SU-DHL-6 (cell line): ENCODE data around the gene SYDE2.

ENCODE experiments used
- H2AFZ ChIP-seq: fragments of 200-600 bp; sonication (generic); 2 replicates; pipeline ENCODE4 v1.6.1; 2014; ENCODE audit warnings: low read depth, mild to moderate bottlenecking, moderate library complexity, mixed read lengths, antibody characterized with exemption, low read length; ENCODE audit not compliant: severe bottlenecking
- H3F3A ChIP-seq: fragments of 200-600 bp; shearing (Covaris generic); 2 replicates; pipeline ENCODE4 v1.6.0; 2016; ENCODE audit warnings: antibody characterized with exemption, mild to moderate bottlenecking; ENCODE audit not compliant: insufficient read depth
- H3K27ac ChIP-seq: fragments of 200-600 bp; sonication (generic); 2 replicates; pipeline ENCODE4 v1.5.1; 2016; ENCODE audit warnings: low read depth, mild to moderate bottlenecking, low read length, moderate library complexity, mixed read lengths
- H3K27me3 ChIP-seq: fragments of 200-600 bp; sonication (generic), shearing (Covaris generic); 2 replicates; pipeline ENCODE4 v1.6.0; 2014; ENCODE audit warnings: mild to moderate bottlenecking, low read length
- H3K36me3 ChIP-seq: fragments of 200-600 bp; sonication (generic); 2 replicates; pipeline ENCODE4 v1.6.1; 2014; ENCODE audit warnings: mild to moderate bottlenecking, low read length, mixed read lengths
- H3K4me2 ChIP-seq: fragments of 300-600, 200-600 bp; shearing (Covaris generic), sonication (generic); 2 replicates; pipeline ENCODE4 v1.6.0; 2014; ENCODE audit warnings: low read length, low read depth, mild to moderate bottlenecking; ENCODE audit not compliant: poor library complexity, severe bottlenecking
- H3K4me3 ChIP-seq: fragments of 200-600 bp; sonication (generic); 2 replicates; pipeline ENCODE4 v1.5.1; 2014; ENCODE audit warnings: antibody characterized with exemption, low read length, mild to moderate bottlenecking, mixed read lengths; ENCODE audit not compliant: insufficient read depth, poor library complexity, severe bottlenecking
- H3K79me2 ChIP-seq: fragments of 200-600 bp; sonication (generic); 2 replicates; pipeline ENCODE4 v1.6.1; 2014; ENCODE audit warnings: mild to moderate bottlenecking, low read length, moderate library complexity; ENCODE audit not compliant: insufficient read depth
- H3K9ac ChIP-seq: fragments of 200-600 bp; sonication (generic); 2 replicates; pipeline ENCODE4 v1.7.0; 2014; ENCODE audit warnings: mild to moderate bottlenecking, low read length
- H3K9me2 ChIP-seq: fragments of 200-600 bp; sonication (generic); replicated peaks from 2 replicates; pipeline ENCODE4 v1.6.1; 2014; ENCODE audit warnings: low read length; ENCODE audit not compliant: insufficient read depth
- H3K9me3 ChIP-seq: fragments of 200-600 bp; sonication (generic); 2 replicates; pipeline ENCODE4 v1.6.1; 2014; ENCODE audit warnings: low read length, mixed read lengths; ENCODE audit not compliant: insufficient read depth
- H4K20me1 ChIP-seq: fragments of 200-600 bp; sonication (generic); 2 replicates; pipeline ENCODE4 v1.6.1; 2014; ENCODE audit warnings: low read depth, mild to moderate bottlenecking, antibody characterized with exemption, low read length, moderate library complexity, mixed read lengths
- EZH2phosphoT487 ChIP-seq: fragments of 200-600 bp; sonication (generic), shearing (Covaris generic); conservative IDR thresholded peaks from 2 replicates; pipeline ENCODE4 v1.6.1; 2018; ENCODE audit warnings: mild to moderate bottlenecking, antibody characterized with exemption, low read length, moderate library complexity, mixed read lengths
- TF ChIP-seq, protein P1 (sequence below): fragments of 200-600 bp; sonication (generic); IDR thresholded peaks from one replicate; pipeline ENCODE4 v1.5.1; 2017; ENCODE audit warnings: antibody characterized with exemption, mild to moderate bottlenecking, low read length, moderate library complexity; ENCODE audit not compliant: insufficient read depth, poor library complexity, severe bottlenecking

Gene SYDE2

DNA sequence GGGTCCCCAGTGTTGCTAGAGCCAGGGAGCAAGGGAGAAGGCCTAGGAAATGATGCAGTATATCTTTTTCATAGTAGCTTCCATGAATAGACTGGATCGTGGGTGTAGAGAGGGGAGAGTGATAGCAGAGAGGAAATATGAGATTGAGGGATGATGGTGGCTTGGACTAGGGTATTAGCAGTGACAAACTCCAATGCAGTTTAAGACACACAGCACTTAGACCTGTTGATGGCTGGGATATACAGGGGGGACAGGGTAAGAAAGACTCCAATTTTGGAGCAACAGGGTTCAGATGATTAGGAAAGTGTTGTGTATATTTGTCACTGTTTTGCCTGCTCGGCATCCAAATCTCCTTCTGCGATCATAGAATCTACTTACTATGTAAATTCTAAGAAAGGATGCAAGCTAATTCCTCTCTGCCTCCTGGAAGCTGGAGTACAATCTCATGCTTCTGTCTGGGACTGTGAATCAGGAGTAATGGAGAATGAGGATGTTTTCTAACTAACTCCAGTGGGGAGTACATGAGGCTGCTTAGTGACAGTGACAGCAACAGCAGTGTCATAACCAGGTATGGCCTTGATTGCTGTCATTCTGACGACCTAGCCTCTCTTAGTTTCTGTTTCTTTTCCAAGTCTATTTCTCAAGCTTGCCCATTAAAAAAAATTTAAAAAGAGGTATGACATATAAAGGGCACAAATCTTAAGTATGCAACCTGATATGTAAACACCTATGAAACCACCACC, 47.5 kb downstream of the SYDE2 start:
- no peaks in the 10 kb centered on the region for H3K27me3 ChIP-seq
- H3K9me3 ChIP-seq = no peaks in the 10 kb centered on the region
- no peaks in the 10 kb centered on the region for H4K20me1 ChIP-seq
- no peaks in the 10 kb centered on the region for H3F3A ChIP-seq
- no peak overlapping the region for H3K4me2 ChIP-seq
- H3K36me3 ChIP-seq = no peaks in the 10 kb centered on the region
- no peaks in the 10 kb centered on the region for H3K79me2 ChIP-seq
- no peak overlapping the region for H2AFZ ChIP-seq
- no peaks in the 10 kb centered on the region for H3K9me2 ChIP-seq
- H3K27ac ChIP-seq = no peak overlapping the region
- TF ChIP-seq EZH2phosphoT487 = no peak
- TF ChIP-seq, protein P1, sequence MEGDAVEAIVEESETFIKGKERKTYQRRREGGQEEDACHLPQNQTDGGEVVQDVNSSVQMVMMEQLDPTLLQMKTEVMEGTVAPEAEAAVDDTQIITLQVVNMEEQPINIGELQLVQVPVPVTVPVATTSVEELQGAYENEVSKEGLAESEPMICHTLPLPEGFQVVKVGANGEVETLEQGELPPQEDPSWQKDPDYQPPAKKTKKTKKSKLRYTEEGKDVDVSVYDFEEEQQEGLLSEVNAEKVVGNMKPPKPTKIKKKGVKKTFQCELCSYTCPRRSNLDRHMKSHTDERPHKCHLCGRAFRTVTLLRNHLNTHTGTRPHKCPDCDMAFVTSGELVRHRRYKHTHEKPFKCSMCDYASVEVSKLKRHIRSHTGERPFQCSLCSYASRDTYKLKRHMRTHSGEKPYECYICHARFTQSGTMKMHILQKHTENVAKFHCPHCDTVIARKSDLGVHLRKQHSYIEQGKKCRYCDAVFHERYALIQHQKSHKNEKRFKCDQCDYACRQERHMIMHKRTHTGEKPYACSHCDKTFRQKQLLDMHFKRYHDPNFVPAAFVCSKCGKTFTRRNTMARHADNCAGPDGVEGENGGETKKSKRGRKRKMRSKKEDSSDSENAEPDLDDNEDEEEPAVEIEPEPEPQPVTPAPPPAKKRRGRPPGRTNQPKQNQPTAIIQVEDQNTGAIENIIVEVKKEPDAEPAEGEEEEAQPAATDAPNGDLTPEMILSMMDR = no peak
- H3K9ac ChIP-seq = no peak overlapping the region
- no peak overlapping the region for H3K4me3 ChIP-seq

DNA sequence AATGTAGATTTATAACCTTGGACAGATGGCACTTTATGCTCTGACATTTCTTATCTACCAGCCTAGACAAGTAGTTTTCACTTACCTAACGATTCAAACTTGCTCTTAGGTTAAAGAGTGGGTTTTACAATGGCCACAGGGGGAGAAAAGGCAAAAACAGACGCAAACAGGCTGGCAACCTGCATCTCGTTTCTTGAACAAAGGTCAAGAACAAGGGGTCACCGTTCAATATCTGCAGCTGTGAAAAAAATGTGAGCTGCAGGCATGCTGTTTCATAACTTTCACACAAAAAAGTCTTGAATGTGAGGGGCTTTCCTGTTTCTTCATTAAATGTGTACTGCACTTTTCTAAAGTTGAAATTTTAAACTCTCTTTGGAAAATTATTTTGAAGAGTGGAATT, 49.4 kb downstream of the SYDE2 start:
- Histone ChIP-seq H3K9me3 (no peaks in the 10 kb centered on the region), H3K4me2 (no peak overlapping the region), H3K36me3 (no peaks in the 10 kb centered on the region), H3K9me2 (no peaks in the 10 kb centered on the region), H3K79me2 (no peaks in the 10 kb centered on the region), H3K27me3 (no peaks in the 10 kb centered on the region), H3K27ac (no peak overlapping the region), H3K4me3 (no peak overlapping the region), H3K9ac (no peak overlapping the region), H2AFZ (no peak overlapping the region), H4K20me1 (no peaks in the 10 kb centered on the region), H3F3A (no peaks in the 10 kb centered on the region)
- TF ChIP-seq EZH2phosphoT487 = no peak
- TF ChIP-seq, protein P1 = no peak

DNA sequence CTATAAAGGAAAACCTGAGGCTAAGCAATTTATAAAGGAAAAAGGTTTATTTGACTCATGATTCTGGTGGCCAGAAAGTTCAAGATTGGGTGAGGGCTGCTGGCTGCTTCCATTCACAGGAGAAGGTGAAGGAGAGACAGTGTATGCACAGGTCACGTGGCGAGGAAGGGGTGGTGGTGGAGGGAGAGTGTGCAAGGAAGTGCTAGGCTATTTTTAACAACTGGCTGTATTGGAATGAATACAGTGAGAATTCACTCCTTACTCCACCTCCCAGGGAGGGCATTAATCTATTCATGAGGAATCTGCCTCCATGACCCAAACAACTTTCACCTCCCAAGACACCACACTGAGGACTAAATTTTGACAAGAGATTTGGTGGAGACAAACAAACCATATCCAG, 51.0 kb downstream of the SYDE2 start:
- Histone ChIP-seq H3K36me3 (no peaks in the 10 kb centered on the region), H3K4me2 (no peak overlapping the region), H3K9me3 (no peaks in the 10 kb centered on the region), H3K9me2 (no peaks in the 10 kb centered on the region), H3K27ac (no peak overlapping the region), H4K20me1 (no peaks in the 10 kb centered on the region), H2AFZ (no peak overlapping the region), H3K79me2 (no peaks in the 10 kb centered on the region), H3K27me3 (no peaks in the 10 kb centered on the region), H3F3A (no peaks in the 10 kb centered on the region), H3K4me3 (no peak overlapping the region), H3K9ac (no peak overlapping the region)
- TF ChIP-seq EZH2phosphoT487 = no peak
- TF ChIP-seq, protein P1 = no peak
